ENCODE data around the gene MEOX1. TPM values are rescaled to one million over a fixed set of nuclear protein-coding genes. Genes with fewer than 3 reads are reported as not detected.
"Not testable (repeated sequence)": the region's sequence is repeated elsewhere in the genome, so short reads cannot be mapped to it uniquely, and the experiment has no call there.

MEOX1 gene
- total and polyA plus RNA-seq, 2 of the 13 experiments (the other 11 are each of a cell fraction or from before 2014, with no cell fraction given) = not detected

DNA sequence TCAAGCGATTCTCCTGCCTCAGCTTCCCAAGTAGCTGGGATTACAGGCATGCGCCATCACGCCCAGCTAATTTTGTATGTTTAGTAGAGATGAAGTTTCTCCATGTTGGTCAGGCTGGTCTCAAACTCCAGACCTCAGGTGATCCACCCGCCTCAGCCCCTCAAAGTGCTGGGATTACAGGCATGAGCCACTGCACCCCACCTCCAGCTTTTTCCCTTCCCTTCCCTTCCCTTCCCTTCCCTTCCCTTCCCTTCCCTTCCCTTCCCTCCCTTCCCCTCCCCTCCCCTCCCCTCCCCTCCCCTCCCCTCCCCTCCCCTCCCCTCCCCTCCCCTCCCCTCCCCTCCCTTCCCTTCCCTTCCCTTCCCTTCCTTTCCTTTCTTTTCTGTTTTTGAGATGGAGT lies 59.2 kb downstream of the MEOX1 start:
- DNase-seq (ENCODE audit: low spot score); FAIRE-seq; H3K4me2 ChIP-seq (ENCODE audit: low read depth, low read length); H3K36me3 ChIP-seq (replicated peaks in 1 of 2; ENCODE audit: control insufficient read depth in 1 of 2, insufficient read depth in 2 of 2, low read length in 2 of 2); H3K79me2 ChIP-seq (ENCODE audit: insufficient read depth, low read length); BruUV-seq (replicated peaks); intact Hi-C loops (cut with micrococcal nuclease; ENCODE audit: unreplicated experiment); H3K27me3 ChIP-seq (ENCODE audit: control insufficient read depth in 1 of 2, insufficient read depth in 2 of 2, low read length in 2 of 2); POLR2A ChIA-PET; H3K4me3 ChIP-seq (replicated peaks in 1 of 3; ENCODE audit: insufficient read depth in 1 of 3, low read depth in 2 of 3, low read length in 3 of 3); CTCF ChIA-PET (ENCODE audit: low intra/inter-chr PET ratio, low total read pairs); H2AFZ ChIP-seq (ENCODE audit: low read length); H3K27ac ChIP-seq (ENCODE audit: extremely low read length, insufficient read depth, low read length); ATAC-seq; H4K20me1 ChIP-seq (ENCODE audit: insufficient read depth, low read length); H3K9me3 ChIP-seq (ENCODE audit: low read length); in situ Hi-C loops (cut with HindIII; ENCODE audit: extremely low pct_ligation_motif_present, low pct_unique_long_range_greater_than_20kb); H3K9ac ChIP-seq (ENCODE audit: insufficient read depth, low read depth, low read length): not testable (repeated sequence)
- TF ChIP-seq PCBP1 (IDR thresholded peaks at IDR 0.05; ENCODE audit: borderline replicate concordance, low read depth, low read length) (0 out of 2 replicates have a peak, but pooled peaks have one; percentile 75), HNRNPK (IDR thresholded peaks at IDR 0.05; ENCODE audit: low read depth, low read length, poor library complexity, severe bottlenecking) (peak; percentile 91)
- H3K4me1 ChIP-seq (ENCODE audit: insufficient read depth, low read length) = peaks cover 40% of the 10 kb centered on the region
- over 99% methylated on average over 4 of the region's 4 CpGs for WGBS (ENCODE audit: low lambda C conversion rate)

DNA sequence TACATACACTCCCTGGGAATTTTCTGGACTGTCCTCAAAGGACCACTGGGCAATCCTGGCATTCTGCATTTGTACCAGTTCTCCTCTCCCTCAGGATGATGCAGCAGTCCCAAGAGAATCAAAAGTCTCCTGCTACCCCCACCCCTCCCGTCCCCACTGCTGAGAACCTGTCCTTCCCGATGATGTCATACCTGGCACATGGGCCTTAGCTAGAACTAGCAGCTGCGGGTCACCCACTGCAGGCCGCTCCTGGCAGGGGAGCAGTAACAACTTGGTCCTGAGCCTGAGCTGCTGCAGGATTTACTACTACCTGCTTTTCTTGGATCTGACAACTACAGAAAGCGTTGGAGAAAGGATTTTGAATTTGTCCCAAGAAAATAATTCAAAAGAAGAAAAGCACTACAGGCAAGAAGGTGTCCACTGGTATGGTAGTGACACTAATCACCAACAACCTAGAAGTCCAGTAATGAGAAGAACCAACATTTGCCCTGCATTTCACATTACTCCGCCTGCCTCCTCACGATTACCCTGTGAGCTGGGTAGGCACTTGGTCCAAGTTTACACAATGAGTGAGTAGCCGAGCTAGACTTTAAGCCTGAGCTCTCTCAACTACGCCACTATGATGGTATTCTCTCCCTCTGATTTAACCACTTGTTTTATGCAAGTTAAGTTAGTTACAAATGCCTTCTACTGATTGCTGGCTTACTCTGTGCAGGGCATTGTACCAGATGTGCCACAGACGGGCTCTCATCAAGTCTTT lies 60.3 kb downstream of the MEOX1 start:
- in situ Hi-C loops (cut with HindIII; ENCODE audit: extremely low pct_ligation_motif_present, low pct_unique_long_range_greater_than_20kb) = no loop called here

More for the DNA sequence above, 60.3 kb downstream of the MEOX1 start:
- no peak overlapping the region for H3K4me2 ChIP-seq (ENCODE audit: low read depth, low read length)
- H3K27ac ChIP-seq (ENCODE audit: extremely low read length, insufficient read depth, low read length) = no peak overlapping the region
- FAIRE-seq (no peak), DNase-seq (ENCODE audit: low spot score) (no peak), ATAC-seq (no peak)
- no peaks in the 10 kb centered on the region for H3K9me3 ChIP-seq (ENCODE audit: low read length)
- H3K27me3 ChIP-seq (ENCODE audit: control insufficient read depth in 1 of 2, insufficient read depth in 2 of 2, low read length in 2 of 2) = no peaks in the 10 kb centered on the region
- H3K4me3 ChIP-seq (replicated peaks in 1 of 3; ENCODE audit: insufficient read depth in 1 of 3, low read depth in 2 of 3, low read length in 3 of 3) = no peak overlapping the region
- intact Hi-C loops (cut with micrococcal nuclease; ENCODE audit: unreplicated experiment) = no loop called here
- H3K9ac ChIP-seq (ENCODE audit: insufficient read depth, low read depth, low read length) = no peak overlapping the region
- ChIA-PET CTCF (ENCODE audit: low intra/inter-chr PET ratio, low total read pairs) (no interaction called here), POLR2A (interaction anchor here (0.9 kb wide), 2 partner anchors 34 to 69 kb away, joined by 3 to 5 read pairs; no protein-coding TSS in a partner anchor)
- no TSS peak for BruUV-seq (replicated peaks)
- TF ChIP-seq ATF7 (IDR thresholded peaks at IDR 0.05) (peak; percentile 89), ATF7 (CRISPR knock-in tag; IDR thresholded peaks at IDR 0.05) (no peak), THAP11 (CRISPR knock-in tag; IDR thresholded peaks at IDR 0.05) (no peak)
- TF ChIP-seq, protein P1, sequence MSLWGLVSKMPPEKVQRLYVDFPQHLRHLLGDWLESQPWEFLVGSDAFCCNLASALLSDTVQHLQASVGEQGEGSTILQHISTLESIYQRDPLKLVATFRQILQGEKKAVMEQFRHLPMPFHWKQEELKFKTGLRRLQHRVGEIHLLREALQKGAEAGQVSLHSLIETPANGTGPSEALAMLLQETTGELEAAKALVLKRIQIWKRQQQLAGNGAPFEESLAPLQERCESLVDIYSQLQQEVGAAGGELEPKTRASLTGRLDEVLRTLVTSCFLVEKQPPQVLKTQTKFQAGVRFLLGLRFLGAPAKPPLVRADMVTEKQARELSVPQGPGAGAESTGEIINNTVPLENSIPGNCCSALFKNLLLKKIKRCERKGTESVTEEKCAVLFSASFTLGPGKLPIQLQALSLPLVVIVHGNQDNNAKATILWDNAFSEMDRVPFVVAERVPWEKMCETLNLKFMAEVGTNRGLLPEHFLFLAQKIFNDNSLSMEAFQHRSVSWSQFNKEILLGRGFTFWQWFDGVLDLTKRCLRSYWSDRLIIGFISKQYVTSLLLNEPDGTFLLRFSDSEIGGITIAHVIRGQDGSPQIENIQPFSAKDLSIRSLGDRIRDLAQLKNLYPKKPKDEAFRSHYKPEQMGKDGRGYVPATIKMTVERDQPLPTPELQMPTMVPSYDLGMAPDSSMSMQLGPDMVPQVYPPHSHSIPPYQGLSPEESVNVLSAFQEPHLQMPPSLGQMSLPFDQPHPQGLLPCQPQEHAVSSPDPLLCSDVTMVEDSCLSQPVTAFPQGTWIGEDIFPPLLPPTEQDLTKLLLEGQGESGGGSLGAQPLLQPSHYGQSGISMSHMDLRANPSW (CRISPR knock-in tag; IDR thresholded peaks at IDR 0.05; ENCODE audit: borderline replicate concordance) = no peak
- 72% methylated on average over 10 of the region's 10 CpGs for WGBS (ENCODE audit: low lambda C conversion rate)
- H3K4me1 ChIP-seq (ENCODE audit: insufficient read depth, low read length) = peaks cover 46% of the 10 kb centered on the region
- no peaks in the 10 kb centered on the region for H4K20me1 ChIP-seq (ENCODE audit: insufficient read depth, low read length)
- no peaks in the 10 kb centered on the region for H3K36me3 ChIP-seq (replicated peaks in 1 of 2; ENCODE audit: control insufficient read depth in 1 of 2, insufficient read depth in 2 of 2, low read length in 2 of 2)
- no peaks in the 10 kb centered on the region for H3K79me2 ChIP-seq (ENCODE audit: insufficient read depth, low read length)
- no peak overlapping the region for H2AFZ ChIP-seq (ENCODE audit: low read length)
